ENCODE data around the gene TECTA.

GRCh38 chr11:121095561-121095960, 5.5 kb upstream of the TECTA start:
- TF ChIP-seq CTCF (IDR thresholded peaks at IDR 0.05; ENCODE audit: insufficient read depth, low read length) (no peak), SPI1 (IDR thresholded peaks at IDR 0.05; ENCODE audit: borderline replicate concordance, low read depth) (no peak), POLR2AphosphoS5 (IDR thresholded peaks at IDR 0.05; ENCODE audit: low read depth) (no peak)

Measured in HL-60 (cell line).